ENCODE data around the gene BMPER. TPM values are rescaled to one million over a fixed set of nuclear protein-coding genes. Genes with fewer than 3 reads are reported as not detected.

BMPER gene
- polyA plus RNA-seq, 3 donors from 2014 or later, result not detected

DNA sequence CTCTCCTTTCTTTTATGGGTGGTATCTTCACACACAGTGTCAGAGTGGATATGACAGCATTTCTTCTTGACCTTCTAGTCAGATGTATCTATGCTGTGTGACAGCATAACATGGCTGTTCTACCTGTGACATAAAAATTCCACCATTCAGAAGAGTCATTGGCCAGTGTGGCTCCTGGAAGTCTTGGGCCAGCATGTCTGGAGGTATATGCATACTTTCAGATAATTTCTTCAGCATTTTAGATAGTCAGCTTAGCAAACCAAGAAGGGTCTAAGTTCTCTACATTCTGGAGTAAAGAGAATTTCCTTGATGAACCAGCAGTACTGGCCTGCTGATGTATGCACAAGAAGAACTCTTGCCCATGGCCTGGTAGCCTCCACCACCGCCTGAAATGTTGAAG lies 179.3 kb downstream of the BMPER start:
- H3K4me1 Mint-ChIP-seq, result no peaks in the 10 kb centered on the region
- no peak overlapping the region for H3K4me3 Mint-ChIP-seq
- H3K9me3 Mint-ChIP-seq, result peaks cover 0 to 2% (median 0%) of the 10 kb centered on the region in 6 donors
- no peak for DNase-seq
- H3K36me3 Mint-ChIP-seq, result no peaks in the 10 kb centered on the region
- H3K27ac Mint-ChIP-seq, result no peak overlapping the region
- H3K27me3 Mint-ChIP-seq (ENCODE audit: low read depth in 3 of 3), result no peaks in the 10 kb centered on the region

DNA sequence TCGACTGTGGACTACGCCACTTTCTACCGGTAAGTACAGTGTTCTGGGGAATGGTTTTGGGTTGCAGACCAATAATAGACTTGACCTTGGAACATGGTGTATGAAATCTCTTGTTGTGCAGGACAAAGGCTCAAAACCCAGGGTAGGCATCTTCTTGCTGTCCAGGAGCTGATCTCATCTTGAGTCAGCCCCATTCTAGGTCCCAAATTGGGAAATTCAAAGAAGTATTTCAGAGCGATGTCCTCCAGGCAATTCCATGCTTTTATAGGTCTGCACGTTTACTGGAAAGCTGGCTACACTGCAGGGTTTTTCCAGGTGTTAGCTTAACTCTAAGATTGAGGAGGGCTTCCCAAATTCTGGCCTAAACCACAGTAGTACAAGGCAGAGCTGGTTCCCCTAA lies 180.7 kb downstream of the BMPER start:
- H3K9me3 Mint-ChIP-seq, result peaks cover 0 to 2% (median 0%) of the 10 kb centered on the region in 6 donors
- no peaks in the 10 kb centered on the region for H3K36me3 Mint-ChIP-seq
- H3K4me3 Mint-ChIP-seq, result no peak overlapping the region
- no peaks in the 10 kb centered on the region for H3K4me1 Mint-ChIP-seq
- H3K27me3 Mint-ChIP-seq (ENCODE audit: low read depth in 3 of 3), result peaks cover 0 to 4% (median 0%) of the 10 kb centered on the region in 3 donors
- H3K27ac Mint-ChIP-seq, result no peak overlapping the region
- DNase-seq, result no peak

DNA sequence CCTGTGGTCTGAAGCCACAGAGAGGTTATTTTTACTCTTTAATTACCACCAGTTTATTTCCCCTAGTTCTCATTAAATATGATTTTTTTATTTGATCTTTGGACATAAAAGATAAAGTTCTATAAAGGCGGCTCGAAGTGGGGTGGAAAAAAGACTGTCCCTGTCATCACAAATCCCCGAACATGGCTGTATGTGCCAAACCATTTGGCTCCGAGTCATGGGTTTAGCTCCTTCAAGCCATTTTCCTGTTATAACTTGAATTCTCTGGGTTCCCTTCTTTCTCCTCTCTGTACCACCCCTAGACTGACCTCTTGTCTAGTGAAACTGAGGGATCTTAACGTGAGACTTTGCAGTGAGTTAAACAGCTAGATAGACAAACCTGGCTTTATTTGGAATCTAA lies 181.6 kb downstream of the BMPER start:
- no peaks in the 10 kb centered on the region for H3K4me1 Mint-ChIP-seq
- DNase-seq, result no peak
- no peak overlapping the region for H3K27ac Mint-ChIP-seq
- H3K9me3 Mint-ChIP-seq, result no peaks in the 10 kb centered on the region
- no peaks in the 10 kb centered on the region for H3K36me3 Mint-ChIP-seq
- H3K4me3 Mint-ChIP-seq, result no peak overlapping the region
- peaks cover 0 to 7% (median 0%) of the 10 kb centered on the region in 3 donors for H3K27me3 Mint-ChIP-seq (ENCODE audit: low read depth in 3 of 3)

GRCh38 chr7:34087892-34088891 lies 182.9 kb downstream of the BMPER start:
- H3K27ac Mint-ChIP-seq, result no peak overlapping the region

GRCh38 chr7:34090816-34091215 lies 185.5 kb downstream of the BMPER start:
- Mint-ChIP-seq H3K4me3 (no peak overlapping the region), H3K9me3 (no peaks in the 10 kb centered on the region), H3K27ac (no peak overlapping the region)

More at GRCh38 chr7:34087892-34088891, 182.9 kb downstream of the BMPER start:
- Mint-ChIP-seq H3K4me3 (no peak overlapping the region), H3K27me3 (ENCODE audit: low read depth in 3 of 3) (peaks cover 0 to 9% (median 2%) of the 10 kb centered on the region in 3 donors), H3K4me1 (no peaks in the 10 kb centered on the region), H3K36me3 (no peaks in the 10 kb centered on the region), H3K9me3 (no peaks in the 10 kb centered on the region)
- no peak for DNase-seq

GRCh38 chr7:34091321-34091917 lies 186.1 kb downstream of the BMPER start:
- H3K36me3 Mint-ChIP-seq, result no peaks in the 10 kb centered on the region
- no peak for DNase-seq
- no peak overlapping the region for H3K27ac Mint-ChIP-seq
- H3K4me3 Mint-ChIP-seq, result no peak overlapping the region
- peaks cover 2 to 9% (median 3%) of the 10 kb centered on the region in 3 donors for H3K27me3 Mint-ChIP-seq (ENCODE audit: low read depth in 3 of 3)
- no peaks in the 10 kb centered on the region for H3K4me1 Mint-ChIP-seq
- no peaks in the 10 kb centered on the region for H3K9me3 Mint-ChIP-seq

More at GRCh38 chr7:34090816-34091215, 185.5 kb downstream of the BMPER start:
- Mint-ChIP-seq H3K27me3 (ENCODE audit: low read depth in 3 of 3) (peaks cover 2 to 9% (median 3%) of the 10 kb centered on the region in 3 donors), H3K4me1 (no peaks in the 10 kb centered on the region), H3K36me3 (no peaks in the 10 kb centered on the region)
- DNase-seq, result no peak

GRCh38 chr7:34093276-34093675 lies 187.9 kb downstream of the BMPER start:
- Mint-ChIP-seq H3K4me3 (no peak overlapping the region), H3K36me3 (no peaks in the 10 kb centered on the region), H3K27ac (no peak overlapping the region)

GRCh38 chr7:34096198-34096651 lies 190.9 kb downstream of the BMPER start:
- Mint-ChIP-seq H3K27ac (no peak overlapping the region), H3K4me3 (no peak overlapping the region), H3K4me1 (no peaks in the 10 kb centered on the region), H3K27me3 (ENCODE audit: low read depth in 3 of 3) (peaks cover 2 to 7% (median 3%) of the 10 kb centered on the region in 3 donors), H3K9me3 (peaks cover 0 to 2% (median 0%) of the 10 kb centered on the region in 6 donors), H3K36me3 (no peaks in the 10 kb centered on the region)
- no peak for DNase-seq

More at GRCh38 chr7:34093276-34093675, 187.9 kb downstream of the BMPER start:
- no peaks in the 10 kb centered on the region for H3K4me1 Mint-ChIP-seq
- no peak for DNase-seq
- H3K9me3 Mint-ChIP-seq, result no peaks in the 10 kb centered on the region
- H3K27me3 Mint-ChIP-seq (ENCODE audit: low read depth in 3 of 3), result peaks cover 2 to 9% (median 3%) of the 10 kb centered on the region in 3 donors

DNA sequence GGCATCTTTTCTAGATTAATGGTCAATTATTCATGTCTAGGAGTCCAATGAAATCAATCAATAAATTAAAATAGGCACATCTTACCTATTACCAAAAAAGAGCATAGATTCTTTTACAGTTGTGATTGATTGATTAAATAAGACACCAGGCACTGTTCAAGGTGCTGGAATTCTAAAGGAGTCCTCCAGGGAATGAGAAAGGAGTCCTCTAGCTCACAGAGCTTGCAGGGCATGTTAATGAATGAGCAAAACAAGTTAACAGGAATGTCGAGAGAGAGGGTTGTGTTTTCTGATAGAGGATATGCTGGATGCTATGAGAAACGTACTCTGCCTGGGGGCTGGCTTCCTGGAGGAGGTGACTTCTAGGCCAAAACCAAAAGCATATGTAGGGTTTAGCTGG lies 191.4 kb downstream of the BMPER start:
- Mint-ChIP-seq H3K27me3 (ENCODE audit: low read depth in 3 of 3) (peaks cover 2 to 4% (median 3%) of the 10 kb centered on the region in 3 donors), H3K36me3 (no peaks in the 10 kb centered on the region), H3K27ac (no peak overlapping the region), H3K4me3 (no peak overlapping the region), H3K4me1 (no peaks in the 10 kb centered on the region), H3K9me3 (peaks cover 0 to 2% (median 0%) of the 10 kb centered on the region in 6 donors)
- DNase-seq, result no peak

- H3K36me3 Mint-ChIP-seq, result no peaks in the 10 kb centered on the region
- H3K27ac Mint-ChIP-seq, result no peak overlapping the region
- no peaks in the 10 kb centered on the region for H3K4me1 Mint-ChIP-seq
- no peak for DNase-seq
- H3K27me3 Mint-ChIP-seq (ENCODE audit: low read depth in 3 of 3), result peaks cover 0 to 3% (median 2%) of the 10 kb centered on the region in 3 donors
- H3K4me3 Mint-ChIP-seq, result no peak overlapping the region
- peaks cover 0 to 4% (median 0%) of the 10 kb centered on the region in 6 donors for H3K9me3 Mint-ChIP-seq
Measured at GRCh38 chr7:34100661-34101060, 195.3 kb downstream of the BMPER start.

DNA sequence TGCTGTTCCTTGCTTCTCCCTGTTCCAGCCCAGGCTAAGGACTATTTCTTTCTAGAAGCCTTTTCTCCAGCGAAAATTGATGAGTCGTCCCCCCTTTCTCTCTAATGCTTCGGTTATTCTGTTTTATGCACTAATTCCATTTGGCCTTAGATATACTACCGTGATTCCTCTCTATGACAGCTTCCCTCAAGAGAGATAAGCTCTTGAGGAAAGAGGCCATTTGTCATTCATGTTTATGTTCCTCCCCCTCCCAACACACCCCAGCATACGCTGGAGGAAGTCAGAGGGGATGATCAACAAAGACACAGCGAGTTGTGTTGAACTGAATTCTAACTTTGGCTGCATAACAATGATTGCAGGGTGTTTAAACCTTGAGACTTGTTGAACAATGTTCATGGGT lies 198.8 kb downstream of the BMPER start:
- Mint-ChIP-seq H3K36me3 (no peaks in the 10 kb centered on the region), H3K27me3 (ENCODE audit: low read depth in 3 of 3) (peaks cover 0 to 6% (median 2%) of the 10 kb centered on the region in 3 donors), H3K4me1 (no peaks in the 10 kb centered on the region), H3K9me3 (peaks cover 0 to 4% (median 0%) of the 10 kb centered on the region in 6 donors), H3K4me3 (no peak overlapping the region), H3K27ac (no peak overlapping the region)
- DNase-seq, result no peak

DNA sequence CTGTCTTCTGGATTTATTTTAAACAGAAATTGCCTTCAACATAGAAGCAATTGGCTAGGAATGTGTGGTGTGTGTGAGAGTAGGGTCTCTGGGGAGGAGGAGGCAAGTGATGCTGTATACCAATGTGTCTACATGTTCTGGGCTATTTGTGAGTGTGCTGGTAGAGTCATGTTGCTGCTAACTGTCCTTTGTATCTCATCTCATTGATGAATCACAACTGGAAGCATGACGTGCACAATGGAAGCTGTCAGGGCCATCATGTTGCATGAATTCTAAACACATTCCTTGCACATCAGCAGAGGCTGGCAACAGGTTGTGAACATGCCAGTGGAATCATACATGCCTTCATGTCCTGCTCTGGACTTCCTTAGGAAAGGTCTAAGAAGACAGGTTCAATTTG lies 199.7 kb downstream of the BMPER start:
- Mint-ChIP-seq H3K27ac (no peak overlapping the region), H3K4me1 (no peaks in the 10 kb centered on the region), H3K9me3 (peaks cover 0 to 3% (median 0%) of the 10 kb centered on the region in 6 donors), H3K27me3 (ENCODE audit: low read depth in 3 of 3) (peaks cover 0 to 6% (median 2%) of the 10 kb centered on the region in 3 donors), H3K36me3 (no peaks in the 10 kb centered on the region), H3K4me3 (no peak overlapping the region)
- no peak for DNase-seq

GRCh38 chr7:34107276-34107675 lies 201.9 kb downstream of the BMPER start:
- no peak overlapping the region for H3K27ac Mint-ChIP-seq
- no peaks in the 10 kb centered on the region for H3K36me3 Mint-ChIP-seq
- H3K27me3 Mint-ChIP-seq (ENCODE audit: low read depth in 3 of 3), result peaks cover 0 to 6% (median 2%) of the 10 kb centered on the region in 3 donors
- peaks cover 0 to 5% (median 0%) of the 10 kb centered on the region in 6 donors for H3K9me3 Mint-ChIP-seq
- no peak for DNase-seq
- no peaks in the 10 kb centered on the region for H3K4me1 Mint-ChIP-seq
- no peak overlapping the region for H3K4me3 Mint-ChIP-seq

GRCh38 chr7:34108165-34108564 lies 202.8 kb downstream of the BMPER start:
- Mint-ChIP-seq H3K27me3 (ENCODE audit: low read depth in 3 of 3) (peaks cover 0 to 6% (median 2%) of the 10 kb centered on the region in 3 donors), H3K36me3 (no peaks in the 10 kb centered on the region), H3K4me3 (no peak overlapping the region), H3K4me1 (no peaks in the 10 kb centered on the region), H3K9me3 (peaks cover 0 to 5% (median 0%) of the 10 kb centered on the region in 6 donors), H3K27ac (no peak overlapping the region)
- no peak for DNase-seq

Data from immature natural killer cell (primary cell).